SJSA1 (cell line): Measurements from ENCODE around the gene SEC23A. TPM values are rescaled to one million over a fixed set of nuclear protein-coding genes. Genes with fewer than 3 reads are reported as not detected.
"Not testable (repeated sequence)": the region's sequence is repeated elsewhere in the genome, so short reads cannot be mapped to it uniquely, and the experiment has no call there.

Experiments used
- DNase-seq, 2 experiments: peaks; one replicate each; pipeline ENCODE4 v3.0.0-alpha.2; 2015 to 2020; ENCODE audit warnings: low spot score in 2 of 2, low read depth in 1 of 2
- H3K27ac ChIP-seq: fragments of 250-450 bp; sonication (Bioruptor Pico); 2 replicates; pipeline ENCODE4 v1.5.1; 2020; ENCODE audit warnings: mild to moderate bottlenecking, moderate library complexity
- H3K27me3 ChIP-seq: fragments of 250-450 bp; sonication (Bioruptor Pico); replicated peaks from 2 replicates; pipeline ENCODE4 v1.5.1; 2020; ENCODE audit warnings: mild to moderate bottlenecking, moderate library complexity
- H3K36me3 ChIP-seq: fragments of 250-450 bp; sonication (Bioruptor Pico); 2 replicates; pipeline ENCODE4 v1.5.1; 2020; ENCODE audit warnings: mild to moderate bottlenecking
- H3K4me1 ChIP-seq: fragments of 250-450 bp; sonication (Bioruptor Pico); replicated peaks from 2 replicates; pipeline ENCODE4 v1.6.1; 2021; ENCODE audit warnings: mild to moderate bottlenecking
- H3K4me3 ChIP-seq: fragments of 250-450 bp; sonication (Bioruptor Pico); 2 replicates; pipeline ENCODE4 v1.5.1; 2020; ENCODE audit warnings: mild to moderate bottlenecking
- H3K9me3 ChIP-seq: fragments of 250-450 bp; sonication (Bioruptor Pico); replicated peaks from 2 replicates; pipeline ENCODE4 v1.5.1; 2020; ENCODE audit warnings: mild to moderate bottlenecking
- total RNA-seq: library from RNA; depleted of rRNA; stranded (reverse); fragments of >200 nt; shearing (Covaris generic); gene quantifications from 2 replicates; pipeline ENCODE4 v1.2.3, GENCODE V29; 2014

Gene SEC23A
- total RNA-seq, 1 experiment from 2014 or later, result 149 TPM

DNA sequence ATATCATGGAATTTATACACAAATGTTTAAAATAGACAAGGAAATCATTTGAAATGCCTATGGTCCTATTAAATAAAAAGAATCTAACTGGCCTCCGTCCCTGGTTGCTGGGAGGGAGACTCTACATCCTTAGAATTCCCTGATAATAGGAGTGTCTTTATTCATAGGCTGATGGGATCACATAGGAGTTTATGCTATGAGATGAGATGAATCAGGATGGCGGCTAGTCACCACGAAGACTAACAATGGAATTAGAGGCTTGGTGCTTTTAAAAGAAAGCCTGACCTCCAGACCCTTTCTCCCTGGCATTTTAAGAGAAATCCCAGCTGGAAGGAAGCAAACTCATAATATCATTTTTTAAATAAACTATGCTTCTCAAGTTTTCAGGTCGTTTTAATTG is 69.7 kb downstream of the SEC23A start:
- DNase-seq, result peak in 1 of 2 experiments; percentile 48
- Histone ChIP-seq H3K4me1 (no peaks in the 10 kb centered on the region), H3K9me3 (no peaks in the 10 kb centered on the region), H3K27ac (no peak overlapping the region), H3K27me3 (no peaks in the 10 kb centered on the region), H3K36me3 (peaks cover 42% of the 10 kb centered on the region), H3K4me3 (no peak overlapping the region)

DNA sequence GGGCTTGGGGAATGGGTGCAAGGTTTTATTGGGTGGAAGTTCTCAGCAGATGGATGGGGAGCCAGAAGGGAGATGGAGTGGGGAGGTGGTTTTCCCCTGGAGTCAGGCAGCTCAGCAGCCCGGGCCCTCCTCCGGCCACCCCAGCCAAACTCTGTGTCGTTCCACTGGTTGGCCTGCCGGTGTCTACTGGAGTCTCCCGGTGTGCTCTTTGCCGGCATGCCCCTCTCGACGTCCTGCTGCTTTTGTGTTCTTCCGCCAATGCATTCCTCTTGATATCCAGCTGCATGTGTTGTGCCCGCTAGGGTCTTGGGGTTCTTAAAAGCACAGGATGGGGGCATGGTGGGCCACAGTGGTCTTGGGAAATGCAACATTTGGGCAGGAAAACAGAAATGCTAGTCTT is 72.8 kb downstream of the SEC23A start:
- no peak overlapping the region for H3K27ac ChIP-seq
- no peaks in the 10 kb centered on the region for H3K4me1 ChIP-seq
- no peaks in the 10 kb centered on the region for H3K9me3 ChIP-seq
- H3K27me3 ChIP-seq, result no peaks in the 10 kb centered on the region
- DNase-seq, result no peak
- H3K36me3 ChIP-seq, result peaks cover 24% of the 10 kb centered on the region
- H3K4me3 ChIP-seq, result no peak overlapping the region

GRCh38 chr14:39029789-39030188 is 73.2 kb downstream of the SEC23A start:
- no peak overlapping the region for H3K27ac ChIP-seq
- H3K4me1 ChIP-seq, result no peaks in the 10 kb centered on the region
- no peak overlapping the region for H3K4me3 ChIP-seq
- peaks cover 24% of the 10 kb centered on the region for H3K36me3 ChIP-seq
- no peaks in the 10 kb centered on the region for H3K9me3 ChIP-seq
- no peaks in the 10 kb centered on the region for H3K27me3 ChIP-seq
- no peak for DNase-seq

GRCh38 chr14:39028620-39029019 is 74.4 kb downstream of the SEC23A start:
- Histone ChIP-seq H3K27me3 (no peaks in the 10 kb centered on the region), H3K27ac (no peak overlapping the region), H3K4me3 (no peak overlapping the region), H3K4me1 (no peaks in the 10 kb centered on the region), H3K9me3 (no peaks in the 10 kb centered on the region), H3K36me3 (peaks cover 24% of the 10 kb centered on the region)
- no peak for DNase-seq

DNA sequence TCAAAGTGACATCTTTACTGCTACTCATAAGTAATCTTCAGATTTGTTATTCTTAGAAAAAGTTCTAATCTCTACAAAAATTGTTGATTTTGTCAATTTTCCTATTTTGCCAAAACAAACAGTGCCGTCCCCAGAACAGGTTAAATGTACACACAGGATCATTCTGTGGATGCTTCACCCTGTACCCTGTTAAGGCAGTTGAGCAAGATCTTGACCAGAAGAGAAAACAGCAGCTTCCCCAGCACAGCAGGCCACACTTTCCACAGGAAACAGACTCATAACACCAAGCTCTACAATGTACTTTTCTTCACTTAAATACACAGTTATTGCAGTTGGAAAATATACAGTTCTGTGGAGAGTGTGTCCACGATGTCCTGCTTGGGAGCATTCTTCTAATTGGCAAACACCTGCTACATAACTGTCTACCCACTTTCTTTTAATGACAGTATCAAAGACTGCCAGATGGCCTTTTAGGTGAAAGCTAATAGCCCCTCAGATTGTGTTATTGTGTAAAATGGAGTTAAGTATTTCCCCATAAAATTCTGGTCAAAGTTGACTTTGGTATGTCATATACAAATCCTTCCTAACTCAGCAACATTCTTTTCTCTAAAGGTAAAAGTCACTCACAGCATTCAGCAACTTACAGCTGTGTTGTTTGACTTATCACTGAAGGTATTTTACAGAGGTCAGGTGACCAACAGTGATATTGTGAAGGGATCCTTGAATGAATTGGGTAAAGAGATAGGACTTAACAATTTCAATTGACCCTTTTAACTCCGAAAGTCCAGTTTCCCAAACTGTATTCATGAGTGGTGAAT is 77.0 kb downstream of the SEC23A start:
- H3K27me3 ChIP-seq, result no peaks in the 10 kb centered on the region
- H3K36me3 ChIP-seq, result peaks cover 11% of the 10 kb centered on the region
- no peak overlapping the region for H3K4me3 ChIP-seq
- DNase-seq, result no peak
- H3K4me1 ChIP-seq, result no peaks in the 10 kb centered on the region
- H3K9me3 ChIP-seq, result no peaks in the 10 kb centered on the region
- no peak overlapping the region for H3K27ac ChIP-seq

- H3K9me3 ChIP-seq, result no peaks in the 10 kb centered on the region
- H3K27me3 ChIP-seq, result no peaks in the 10 kb centered on the region
- peaks cover 8% of the 10 kb centered on the region for H3K36me3 ChIP-seq
- DNase-seq, result no peak
- no peak overlapping the region for H3K4me3 ChIP-seq
- no peaks in the 10 kb centered on the region for H3K4me1 ChIP-seq
- H3K27ac ChIP-seq, result no peak overlapping the region
Observed at GRCh38 chr14:39025250-39025809, 77.7 kb downstream of the SEC23A start.

DNA sequence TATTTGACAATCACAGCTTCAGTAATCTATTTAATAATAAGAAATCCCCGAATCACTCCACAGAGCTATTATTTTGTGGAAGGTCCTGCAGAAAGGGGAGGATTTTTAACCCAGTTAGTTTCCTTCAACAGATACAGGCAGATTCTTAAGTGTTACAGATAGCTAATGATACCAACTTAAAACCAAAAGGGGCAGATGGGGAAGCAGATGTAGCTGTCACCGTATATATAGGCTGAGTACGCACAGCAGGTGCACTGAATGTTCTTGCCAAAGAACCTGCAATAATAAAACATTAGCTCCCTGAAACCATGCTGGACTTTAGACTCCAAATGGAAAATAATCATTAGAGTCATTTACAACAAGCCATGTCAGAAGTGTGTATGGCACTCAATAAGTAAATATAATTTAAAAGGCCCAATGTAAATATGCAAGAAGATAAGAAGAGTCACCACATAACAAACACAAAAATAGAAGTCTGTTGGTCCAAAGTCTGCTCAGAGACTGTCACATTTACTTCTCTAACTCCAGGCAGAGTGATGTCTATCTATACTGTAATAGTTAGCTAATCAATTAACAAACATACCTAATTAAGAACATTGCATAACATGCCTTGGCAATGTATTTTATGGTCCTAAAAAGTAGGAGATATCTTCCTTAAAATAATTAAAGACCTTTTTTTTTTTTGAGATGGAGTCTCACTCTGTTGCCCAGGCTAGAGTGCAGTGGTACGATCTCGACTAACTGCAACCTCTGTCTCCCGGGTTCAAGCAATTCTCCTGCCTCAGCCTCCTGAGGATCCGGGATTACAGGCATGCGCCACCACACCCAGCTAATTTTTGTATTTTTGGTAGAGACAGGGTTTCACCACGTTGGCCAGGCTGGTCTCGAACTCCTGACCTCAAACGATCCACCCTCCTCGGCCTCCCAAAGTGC is 78.8 kb downstream of the SEC23A start:
- no peaks in the 10 kb centered on the region for H3K4me1 ChIP-seq
- no peaks in the 10 kb centered on the region for H3K9me3 ChIP-seq
- no peak overlapping the region for H3K27ac ChIP-seq
- DNase-seq, result no peak
- no peak overlapping the region for H3K4me3 ChIP-seq
- H3K27me3 ChIP-seq, result no peaks in the 10 kb centered on the region
- no peaks in the 10 kb centered on the region for H3K36me3 ChIP-seq

GRCh38 chr14:39017096-39018016 is 85.7 kb downstream of the SEC23A start:
- H3K27ac ChIP-seq, DNase-seq, H3K36me3 ChIP-seq, H3K27me3 ChIP-seq, H3K9me3 ChIP-seq, H3K4me1 ChIP-seq, H3K4me3 ChIP-seq: not testable (repeated sequence)

DNA sequence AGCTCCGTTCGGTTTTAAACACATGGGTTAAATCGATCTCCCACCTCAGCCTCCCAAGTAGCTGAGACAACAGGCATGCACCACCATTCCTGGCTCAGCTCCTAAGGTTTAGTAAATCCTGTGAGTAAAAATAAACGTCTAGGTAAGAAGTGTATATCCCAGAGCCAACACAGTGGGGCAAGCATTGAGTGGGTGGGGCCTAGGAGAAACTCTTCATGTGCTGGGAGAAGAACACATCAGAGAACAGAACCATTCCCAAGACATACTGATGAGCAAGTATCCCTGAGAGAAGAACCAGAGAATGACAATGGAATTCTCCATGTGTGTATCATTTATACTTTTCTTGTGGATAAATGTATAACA is 86.3 kb downstream of the SEC23A start:
- DNase-seq, result no peak
- H3K4me1 ChIP-seq, result no peaks in the 10 kb centered on the region
- H3K36me3 ChIP-seq, result no peaks in the 10 kb centered on the region
- H3K9me3 ChIP-seq, result no peaks in the 10 kb centered on the region
- H3K27ac ChIP-seq, result no peak overlapping the region
- H3K27me3 ChIP-seq, result no peaks in the 10 kb centered on the region
- H3K4me3 ChIP-seq, result no peak overlapping the region

DNA sequence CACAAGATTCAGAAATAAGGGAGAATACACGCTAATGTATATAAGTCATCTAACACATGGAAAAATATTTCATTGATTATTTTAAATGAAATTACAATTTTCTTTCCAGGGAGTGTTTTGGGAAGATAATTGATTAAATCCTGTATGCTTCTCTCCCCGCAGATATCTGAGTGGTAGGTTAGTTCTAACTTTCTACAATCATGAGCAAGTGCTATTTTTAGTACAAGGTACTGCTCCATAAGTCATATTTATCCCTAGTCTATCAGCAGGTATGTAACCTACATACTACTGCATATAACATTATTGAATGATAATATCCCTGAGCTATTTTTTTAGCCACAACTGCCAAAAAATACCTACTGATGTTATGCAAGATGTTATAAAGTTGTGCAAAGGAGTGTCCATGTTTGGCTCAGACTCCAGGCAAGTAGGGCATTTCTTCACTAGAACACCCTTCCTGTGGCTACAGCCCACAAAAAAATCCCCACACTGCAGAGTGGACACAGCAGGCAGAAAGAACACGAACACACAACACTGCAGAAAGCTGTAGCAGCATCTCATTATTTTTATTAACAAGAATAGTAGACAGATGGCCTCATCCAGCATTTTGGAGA is 87.0 kb downstream of the SEC23A start:
- H3K9me3 ChIP-seq, result no peaks in the 10 kb centered on the region
- no peak overlapping the region for H3K27ac ChIP-seq
- H3K36me3 ChIP-seq, result no peaks in the 10 kb centered on the region
- no peaks in the 10 kb centered on the region for H3K27me3 ChIP-seq
- H3K4me3 ChIP-seq, result no peak overlapping the region
- DNase-seq, result no peak
- no peaks in the 10 kb centered on the region for H3K4me1 ChIP-seq

DNA sequence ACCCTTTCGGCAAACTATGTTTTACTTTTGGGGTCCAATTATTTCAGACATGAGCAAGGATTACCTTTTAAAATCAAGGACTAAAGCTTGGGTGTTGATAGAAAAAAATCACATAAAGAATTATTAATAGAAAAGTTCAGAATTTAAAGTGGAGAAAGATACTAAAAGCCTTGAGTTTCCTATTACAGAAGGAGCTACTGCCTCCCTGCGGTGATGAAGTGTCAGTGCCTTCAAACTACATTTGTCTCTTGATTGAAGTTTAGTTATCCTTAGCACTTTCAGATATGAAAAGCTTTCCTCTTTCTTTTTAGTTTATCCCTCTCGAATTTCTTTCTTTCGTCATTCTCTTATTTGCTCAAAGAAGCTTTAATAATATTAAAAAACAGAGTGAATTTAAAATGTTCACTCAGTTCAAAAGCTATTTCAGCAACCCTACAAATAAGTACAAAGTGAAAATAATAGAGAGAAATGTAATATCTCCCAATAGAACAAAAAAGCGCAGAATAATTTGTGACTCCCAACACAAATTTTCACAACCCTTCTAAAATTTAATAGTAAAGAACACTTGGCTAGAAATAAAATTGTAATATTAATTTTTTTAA is 87.6 kb downstream of the SEC23A start:
- no peaks in the 10 kb centered on the region for H3K9me3 ChIP-seq
- H3K4me1 ChIP-seq, result no peaks in the 10 kb centered on the region
- H3K27ac ChIP-seq, result no peak overlapping the region
- H3K36me3 ChIP-seq, result no peaks in the 10 kb centered on the region
- no peak overlapping the region for H3K4me3 ChIP-seq
- H3K27me3 ChIP-seq, result no peaks in the 10 kb centered on the region
- DNase-seq, result peak in 1 of 2 experiments; percentile 17

DNA sequence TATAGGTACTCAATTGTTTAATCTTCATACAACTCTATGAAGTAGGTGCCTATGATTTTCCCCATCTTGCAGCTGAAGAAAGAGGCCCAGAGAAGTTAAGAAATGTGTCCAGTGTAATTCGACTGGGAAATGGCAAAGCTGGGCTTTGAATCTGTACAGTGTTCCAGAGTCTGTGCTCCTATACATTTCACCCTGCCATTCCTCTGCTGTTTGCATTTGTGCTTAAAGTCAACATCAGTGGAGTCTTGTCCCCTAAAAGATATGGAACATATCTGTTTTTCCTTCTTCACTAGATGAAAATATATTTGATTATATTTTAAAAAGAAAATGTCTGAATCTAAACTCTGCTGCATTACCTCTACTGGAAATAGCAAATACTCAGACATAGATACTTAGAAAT is 88.6 kb downstream of the SEC23A start:
- Histone ChIP-seq H3K36me3 (no peaks in the 10 kb centered on the region), H3K27ac (no peak overlapping the region), H3K27me3 (no peaks in the 10 kb centered on the region), H3K4me1 (no peaks in the 10 kb centered on the region), H3K9me3 (no peaks in the 10 kb centered on the region), H3K4me3 (no peak overlapping the region)
- no peak for DNase-seq
